Measurements from ENCODE around the gene RNF123.

RNF123 gene

DNA sequence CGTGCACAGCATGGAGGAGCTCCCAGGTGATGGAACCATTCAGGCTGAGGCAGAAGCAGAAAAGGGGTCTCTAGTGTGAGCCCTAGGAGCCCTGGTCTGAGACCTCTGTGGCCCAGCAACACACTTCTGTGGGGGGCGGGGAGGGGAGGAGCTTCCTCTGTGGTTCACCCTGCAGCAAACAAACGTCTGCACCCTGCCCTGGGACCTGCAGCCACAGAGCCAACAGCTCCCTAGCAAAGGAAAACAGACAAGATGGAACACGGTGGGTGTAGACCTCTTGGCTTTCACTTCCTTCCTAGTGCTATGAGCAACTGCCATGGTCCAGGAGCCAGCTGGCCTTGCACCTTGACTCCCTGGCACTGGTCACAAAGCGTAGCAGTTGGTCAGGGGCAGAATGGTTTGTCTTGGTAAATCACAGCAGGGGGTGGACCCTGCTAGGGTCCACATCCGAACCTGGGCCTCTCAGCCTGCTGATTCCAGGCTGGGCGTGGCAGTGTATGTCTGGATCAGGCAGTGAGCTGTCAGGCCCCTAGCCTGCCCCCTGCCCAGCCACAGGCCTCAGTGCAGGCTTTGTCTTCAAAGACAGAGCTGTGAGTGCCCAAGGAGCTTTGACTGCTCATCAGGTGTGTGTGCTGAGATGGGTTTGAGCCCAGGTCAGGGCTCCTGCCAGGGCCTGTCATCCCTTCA, 23.4 kb downstream of the RNF123 start:
- no peaks in the 10 kb centered on the region for H3K27me3 ChIP-seq
- DNase-seq = peak in 1 of 2 donors; percentile 53
- no peaks in the 10 kb centered on the region for H3K4me1 ChIP-seq
- intact Hi-C loops (cut with DNase I; ENCODE audit: low total_unique reads) = no loop called here
- H3K9me3 ChIP-seq = no peaks in the 10 kb centered on the region
- H3K4me3 ChIP-seq = no peak overlapping the region
- TF ChIP-seq CTCF (IDR thresholded peaks at IDR 0.05) = no peak
- no peak overlapping the region for H3K27ac ChIP-seq
- peaks cover 10 to 72% (median 16%) of the 10 kb centered on the region in 3 donors for H3K36me3 ChIP-seq

DNA sequence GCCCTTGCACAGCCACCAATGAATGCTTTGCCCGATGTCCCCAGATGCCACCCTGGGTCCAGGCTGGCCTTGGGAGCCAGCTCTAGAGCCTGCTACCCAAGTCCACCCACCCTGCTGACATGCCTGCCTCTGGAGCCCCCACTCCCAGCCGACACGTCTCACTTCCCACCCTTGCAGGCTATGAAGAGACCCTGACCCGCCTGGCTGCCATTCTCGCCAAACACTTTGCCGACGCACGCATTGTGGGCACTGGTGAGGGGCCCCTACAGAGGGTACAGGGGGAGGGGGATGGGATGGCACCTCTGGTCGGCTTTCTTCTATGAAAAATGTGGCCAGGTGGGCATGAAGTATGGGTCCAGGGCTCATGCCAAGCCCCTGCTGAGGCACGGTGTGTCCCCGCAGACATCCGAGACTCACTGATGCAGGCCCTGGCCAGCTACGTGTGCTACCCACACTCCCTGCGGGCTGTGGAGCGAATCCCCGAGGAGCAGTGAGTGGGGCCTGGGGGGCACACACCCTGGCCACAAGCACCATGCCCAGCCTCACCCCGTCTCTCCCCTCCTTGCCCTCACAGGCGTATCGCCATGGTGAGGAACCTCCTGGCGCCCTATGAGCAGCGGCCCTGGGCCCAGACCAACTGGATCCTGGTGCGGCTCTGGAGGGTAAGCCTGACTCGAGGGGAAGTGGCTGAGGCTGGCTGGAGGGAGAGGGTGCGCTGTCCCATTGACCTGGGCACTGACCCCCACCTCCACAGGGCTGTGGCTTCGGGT, 24.2 kb downstream of the RNF123 start:
- Histone ChIP-seq H3K27ac (no peak overlapping the region), H3K27me3 (no peaks in the 10 kb centered on the region), H3K4me3 (no peak overlapping the region), H3K4me1 (peaks cover 0 to 5% (median 1%) of the 10 kb centered on the region in 4 donors), H3K36me3 (peaks cover 10 to 64% (median 16%) of the 10 kb centered on the region in 3 donors), H3K9me3 (no peaks in the 10 kb centered on the region)
- TF ChIP-seq CTCF (IDR thresholded peaks at IDR 0.05) = no peak
- DNase-seq = no peak
- intact Hi-C loops (cut with DNase I; ENCODE audit: low total_unique reads) = no loop called here

DNA sequence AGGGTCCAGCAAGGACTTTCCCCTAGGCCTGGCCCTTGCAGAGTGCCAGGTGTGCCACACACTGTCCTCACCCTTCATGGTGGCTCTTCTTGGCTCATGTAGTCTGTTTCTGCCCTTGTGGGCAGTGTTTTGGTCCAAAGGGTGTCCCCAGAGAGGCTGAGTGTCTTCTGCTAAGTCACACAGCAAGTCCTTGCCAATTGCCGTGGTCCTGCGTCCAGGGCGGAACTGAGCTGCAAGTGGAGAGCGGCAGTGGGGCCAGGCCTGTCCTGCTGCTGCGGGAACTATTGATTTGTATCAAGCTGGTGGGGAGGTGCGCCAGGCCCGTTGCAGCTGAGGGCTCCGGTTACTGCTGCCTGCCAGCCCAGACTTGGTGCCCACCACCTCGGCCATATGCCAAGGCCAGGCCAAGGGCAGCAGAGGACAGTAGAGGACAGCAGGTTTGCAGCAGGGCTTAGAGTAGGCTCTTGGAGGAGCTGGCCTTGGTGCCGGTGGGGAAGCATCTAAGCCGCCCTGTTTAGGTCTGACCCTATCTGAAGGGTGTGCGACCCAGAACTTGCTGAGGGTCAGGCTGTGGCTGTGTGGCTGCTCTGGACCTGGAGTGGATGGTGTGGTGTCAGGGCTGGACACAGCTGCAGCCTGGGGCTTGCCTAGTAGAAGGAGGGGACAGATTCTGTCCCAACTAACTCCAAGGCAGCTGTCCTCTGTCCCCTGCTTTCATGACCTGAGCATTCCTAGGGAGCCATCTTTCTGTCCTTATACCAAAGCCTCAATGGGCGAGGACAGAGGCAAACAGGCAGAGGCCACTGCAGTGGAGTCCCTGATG, 25.6 kb downstream of the RNF123 start:
- H3K27ac ChIP-seq = no peak overlapping the region
- H3K9me3 ChIP-seq = no peaks in the 10 kb centered on the region
- H3K4me1 ChIP-seq = peaks cover 0 to 19% (median 13%) of the 10 kb centered on the region in 4 donors
- H3K27me3 ChIP-seq = no peaks in the 10 kb centered on the region
- DNase-seq = no peak
- H3K4me3 ChIP-seq = no peak overlapping the region
- peaks cover 10 to 63% (median 16%) of the 10 kb centered on the region in 3 donors for H3K36me3 ChIP-seq
- no peak for TF ChIP-seq CTCF (IDR thresholded peaks at IDR 0.05)
- intact Hi-C loops (cut with DNase I; ENCODE audit: low total_unique reads) = no loop called here

GRCh38 chr3:49715611-49716121, 26.3 kb downstream of the RNF123 start:
- Histone ChIP-seq H3K36me3 (peaks cover 10 to 63% (median 17%) of the 10 kb centered on the region in 3 donors), H3K9me3 (no peaks in the 10 kb centered on the region), H3K4me3 (no peak overlapping the region), H3K27ac (no peak overlapping the region), H3K4me1 (peaks cover 0 to 19% (median 15%) of the 10 kb centered on the region in 4 donors), H3K27me3 (no peaks in the 10 kb centered on the region)
- peak in 1 of 2 donors; percentile 65 for DNase-seq
- TF ChIP-seq CTCF (IDR thresholded peaks at IDR 0.05) = no peak
- intact Hi-C loops (cut with DNase I; ENCODE audit: low total_unique reads) = no loop called here

DNA sequence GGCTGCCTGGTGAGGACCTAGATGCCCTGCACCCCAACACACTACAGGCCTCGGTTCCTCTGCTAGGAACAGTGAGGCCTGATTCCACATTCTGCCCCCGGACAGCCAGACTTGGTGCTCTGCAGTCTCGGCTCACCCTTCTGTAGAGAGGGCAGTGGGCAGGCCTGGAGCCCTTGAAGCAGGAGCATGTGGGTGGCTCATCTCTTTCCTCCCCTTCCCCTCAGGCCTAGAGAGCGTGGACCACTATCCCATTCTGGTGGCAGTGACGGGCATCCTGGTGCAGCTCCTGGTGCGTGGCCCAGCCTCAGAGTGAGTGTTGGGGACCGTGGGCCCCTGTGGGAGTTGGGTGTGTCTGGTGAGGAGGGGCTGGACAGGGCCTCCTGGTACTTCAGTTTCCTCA, 26.8 kb downstream of the RNF123 start:
- Histone ChIP-seq H3K27ac (no peak overlapping the region), H3K27me3 (no peaks in the 10 kb centered on the region), H3K4me3 (no peak overlapping the region), H3K36me3 (peaks cover 10 to 63% (median 23%) of the 10 kb centered on the region in 3 donors), H3K9me3 (no peaks in the 10 kb centered on the region), H3K4me1 (peaks cover 0 to 19% (median 15%) of the 10 kb centered on the region in 4 donors)
- TF ChIP-seq CTCF (IDR thresholded peaks at IDR 0.05) = no peak
- intact Hi-C loops (cut with DNase I; ENCODE audit: low total_unique reads) = no loop called here
- DNase-seq = peak in 1 of 2 donors; percentile 55
